ENCODE data around the gene VPS13C. TPM values are rescaled to one million over a fixed set of nuclear protein-coding genes. Genes with fewer than 3 reads are reported as not detected.

Gene VPS13C
- total RNA-seq, 1 donor from 2014 or later: 60.2 TPM

GRCh38 chr15:62105266-62105665 lies 45.0 kb upstream of the VPS13C start:
- H3K36me3 Mint-ChIP-seq (ENCODE audit: unreplicated experiment): no peaks in the 10 kb centered on the region
- H3K27ac Mint-ChIP-seq (ENCODE audit: unreplicated experiment): no peak overlapping the region
- no peak for TF ChIP-seq CTCF (IDR thresholded peaks at IDR 0.05)
- H3K4me1 Mint-ChIP-seq (ENCODE audit: unreplicated experiment): peaks cover 6% of the 10 kb centered on the region
- no peak overlapping the region for H3K4me3 Mint-ChIP-seq (ENCODE audit: unreplicated experiment)
- no peak for DNase-seq (ENCODE audit: extremely low spot score, unreplicated experiment)
- peaks cover 8% of the 10 kb centered on the region for H3K27me3 Mint-ChIP-seq (ENCODE audit: unreplicated experiment)
- no peaks in the 10 kb centered on the region for H3K9me3 Mint-ChIP-seq (ENCODE audit: unreplicated experiment)

GRCh38 chr15:62104846-62105245 lies 44.6 kb upstream of the VPS13C start:
- no peaks in the 10 kb centered on the region for H3K36me3 Mint-ChIP-seq (ENCODE audit: unreplicated experiment)
- no peak overlapping the region for H3K27ac Mint-ChIP-seq (ENCODE audit: unreplicated experiment)
- no peak for TF ChIP-seq CTCF (IDR thresholded peaks at IDR 0.05)
- no peaks in the 10 kb centered on the region for H3K9me3 Mint-ChIP-seq (ENCODE audit: unreplicated experiment)
- H3K4me1 Mint-ChIP-seq (ENCODE audit: unreplicated experiment): peaks cover 2% of the 10 kb centered on the region
- no peak overlapping the region for H3K4me3 Mint-ChIP-seq (ENCODE audit: unreplicated experiment)
- DNase-seq (ENCODE audit: extremely low spot score, unreplicated experiment): no peak
- H3K27me3 Mint-ChIP-seq (ENCODE audit: unreplicated experiment): peaks cover 8% of the 10 kb centered on the region

- DNase-seq (ENCODE audit: extremely low spot score, unreplicated experiment): no peak
- Mint-ChIP-seq H3K36me3 (ENCODE audit: unreplicated experiment) (no peaks in the 10 kb centered on the region), H3K27me3 (ENCODE audit: unreplicated experiment) (peaks cover 8% of the 10 kb centered on the region), H3K27ac (ENCODE audit: unreplicated experiment) (no peak overlapping the region), H3K9me3 (ENCODE audit: unreplicated experiment) (no peaks in the 10 kb centered on the region), H3K4me1 (ENCODE audit: unreplicated experiment) (no peaks in the 10 kb centered on the region), H3K4me3 (ENCODE audit: unreplicated experiment) (no peak overlapping the region)
- no peak for TF ChIP-seq CTCF (IDR thresholded peaks at IDR 0.05)
Observed at GRCh38 chr15:62104401-62104800, 44.2 kb upstream of the VPS13C start.

- no peaks in the 10 kb centered on the region for H3K36me3 Mint-ChIP-seq (ENCODE audit: unreplicated experiment)
- no peaks in the 10 kb centered on the region for H3K4me1 Mint-ChIP-seq (ENCODE audit: unreplicated experiment)
- no peaks in the 10 kb centered on the region for H3K9me3 Mint-ChIP-seq (ENCODE audit: unreplicated experiment)
- peaks cover 11% of the 10 kb centered on the region for H3K27me3 Mint-ChIP-seq (ENCODE audit: unreplicated experiment)
- DNase-seq (ENCODE audit: extremely low spot score, unreplicated experiment): no peak
- no peak overlapping the region for H3K27ac Mint-ChIP-seq (ENCODE audit: unreplicated experiment)
- no peak for TF ChIP-seq CTCF (IDR thresholded peaks at IDR 0.05)
- no peak overlapping the region for H3K4me3 Mint-ChIP-seq (ENCODE audit: unreplicated experiment)
Observed at GRCh38 chr15:62103431-62103830, 43.2 kb upstream of the VPS13C start.

GRCh38 chr15:62099094-62099601 lies 38.9 kb upstream of the VPS13C start:
- no peak for TF ChIP-seq CTCF (IDR thresholded peaks at IDR 0.05)
- no peak overlapping the region for H3K4me3 Mint-ChIP-seq (ENCODE audit: unreplicated experiment)
- no peak for DNase-seq (ENCODE audit: extremely low spot score, unreplicated experiment)
- H3K36me3 Mint-ChIP-seq (ENCODE audit: unreplicated experiment): no peaks in the 10 kb centered on the region
- H3K27me3 Mint-ChIP-seq (ENCODE audit: unreplicated experiment): peaks cover 24% of the 10 kb centered on the region
- no peaks in the 10 kb centered on the region for H3K4me1 Mint-ChIP-seq (ENCODE audit: unreplicated experiment)
- H3K9me3 Mint-ChIP-seq (ENCODE audit: unreplicated experiment): no peaks in the 10 kb centered on the region
- H3K27ac Mint-ChIP-seq (ENCODE audit: unreplicated experiment): no peak overlapping the region

All from osteocyte (in vitro differentiated cells).